Upper lobe of left lung (tissue), 6 donors: ENCODE results near the gene EVC. TPM values are rescaled to one million over a fixed set of nuclear protein-coding genes. Genes with fewer than 3 reads are reported as not detected.

Experiments used
- ATAC-seq, 2 donors: fragments of 200-7000 bp; cut with Tn5 transposase; one replicate each; pipeline ENCODE4 v1.9.1; 2022; ENCODE audit warnings: mild to moderate bottlenecking in 2 of 2, moderate library complexity in 2 of 2; ENCODE audit not compliant: low FRiP score in 2 of 2
- DNase-seq, 2 donors: peaks; one replicate each; pipeline ENCODE4 v3.0.0-alpha.2; 2019 to 2020
- H3K27ac ChIP-seq, 4 donors: fragments of 200-600 bp; sonication (generic); one replicate each; pipeline ENCODE4 v1.5.1; 2016 to 2019
- H3K27me3 ChIP-seq, 4 donors: fragments of 200-600 bp; sonication (generic); one replicate each; pipeline ENCODE4 v1.5.1; 2017 to 2019
- H3K36me3 ChIP-seq, 4 donors: fragments of 200-600 bp; sonication (generic); one replicate each; pipeline ENCODE4 v1.5.1; 2016 to 2019
- H3K4me1 ChIP-seq, 4 donors: fragments of 200-600 bp; sonication (generic); one replicate each; pipeline ENCODE4 v1.5.1; 2018 to 2019
- H3K4me3 ChIP-seq, 4 donors: fragments of 200-600 bp; sonication (generic); one replicate each; pipeline ENCODE4 v1.5.1; 2017 to 2019; ENCODE audit warnings: mild to moderate bottlenecking in 2 of 4, moderate library complexity in 1 of 4
- H3K9me3 ChIP-seq, 4 donors: fragments of 200-600 bp; sonication (generic); one replicate each; pipeline ENCODE4 v1.5.1; 2018 to 2019
- CTCF ChIP-seq, 6 experiments: fragments of 450-650 bp in 4 of 6; fragments of 200-600 bp in 2 of 6; sonication (generic) in 2 of 6; IDR thresholded peaks; one replicate each; pipeline ENCODE4 v1.5.1; 2016 to 2019; ENCODE audit warnings: antibody characterized with exemption in 6 of 6
- EP300 ChIP-seq, 4 donors: sonication (generic); formaldehyde crosslinking; IDR thresholded peaks; one replicate each; pipeline ENCODE4 v1.5.1; 2017; ENCODE audit warnings: antibody characterized with exemption in 4 of 4, control low read depth in 2 of 4
- POLR2A ChIP-seq, 4 donors: fragments of 450-650 bp; IDR thresholded peaks; one replicate each; pipeline ENCODE4 v1.5.1; 2016 to 2017; ENCODE audit warnings: antibody characterized with exemption in 4 of 4, mild to moderate bottlenecking in 2 of 4
- POLR2AphosphoS5 ChIP-seq, 2 donors: sonication (generic); formaldehyde crosslinking; IDR thresholded peaks; one replicate each; pipeline ENCODE4 v1.5.1; 2017; ENCODE audit warnings: antibody characterized with exemption in 2 of 2
- WGBS, 2 donors: methylation state at CpG; one replicate each; pipeline ENCODE4 v1.1.5; 2017 to 2018; 5-methylcytosine and 5-hydroxymethylcytosine counted together
- total RNA-seq, 6 donors: library from RNA; depleted of rRNA in 4 of 6; stranded (reverse); fragments of >200 nt in 4 of 6; gene quantifications; one replicate each; pipeline versions ENCODE4 v1.1.0 to v1.2.1, GENCODE V29; 2016 to 2021
- donor health status: DM: no; HTN: no; CAD: no; lungs with moderate emphysema.
- donor health status: DM: no; HTN: yes; CAD: no; lungs with severe emphysema.

EVC gene
- total RNA-seq, 6 donors from 2014 or later = 25.6 to 65.1 (median 36.2) TPM

- H3K4me3 ChIP-seq = no peak overlapping the region
- no peak overlapping the region for H3K27ac ChIP-seq
- peaks cover 0 to 53% (median 7%) of the 10 kb centered on the region in 4 donors for H3K36me3 ChIP-seq
- TF ChIP-seq POLR2AphosphoS5 (IDR thresholded peaks at IDR 0.05) (no peak), EP300 (IDR thresholded peaks at IDR 0.05) (no peak), CTCF (IDR thresholded peaks at IDR 0.05) (no peak), POLR2A (IDR thresholded peaks at IDR 0.05) (no peak)
- DNase-seq (no peak), ATAC-seq (no peak)
- no peaks in the 10 kb centered on the region for H3K9me3 ChIP-seq
- H3K4me1 ChIP-seq = no peaks in the 10 kb centered on the region
- 92 to 97% methylated on average over 4 of the region's 4 CpGs for WGBS, 2 donors
- H3K27me3 ChIP-seq = no peaks in the 10 kb centered on the region
These were observed 46.5 kb downstream of the EVC start for GRCh38 chr4:5757536-5757935.

GRCh38 chr4:5757954-5758353 is 47.0 kb downstream of the EVC start:
- 85 to 94% methylated on average over 10 of the region's 10 CpGs for WGBS, 2 donors
- H3K27me3 ChIP-seq = no peaks in the 10 kb centered on the region
- H3K4me3 ChIP-seq = no peak overlapping the region
- peaks cover 0 to 49% (median 7%) of the 10 kb centered on the region in 4 donors for H3K36me3 ChIP-seq
- H3K27ac ChIP-seq = no peak overlapping the region
- DNase-seq (no peak), ATAC-seq (no peak)
- no peaks in the 10 kb centered on the region for H3K4me1 ChIP-seq
- no peaks in the 10 kb centered on the region for H3K9me3 ChIP-seq
- no peak for TF ChIP-seq POLR2AphosphoS5 (IDR thresholded peaks at IDR 0.05)
- no peak for TF ChIP-seq EP300 (IDR thresholded peaks at IDR 0.05)
- TF ChIP-seq POLR2A (IDR thresholded peaks at IDR 0.05) = no peak
- TF ChIP-seq CTCF (IDR thresholded peaks at IDR 0.05) = no peak

GRCh38 chr4:5758741-5759140 is 47.7 kb downstream of the EVC start:
- WGBS, 2 donors = 73 to 88% methylated on average over 7 of the region's 7 CpGs
- ATAC-seq = peak in 1 of 2 donors; percentile 84
- Histone ChIP-seq H3K4me3 (no peak overlapping the region), H3K27ac (no peak overlapping the region), H3K4me1 (no peaks in the 10 kb centered on the region), H3K27me3 (no peaks in the 10 kb centered on the region), H3K36me3 (peaks cover 0 to 43% (median 7%) of the 10 kb centered on the region in 4 donors), H3K9me3 (no peaks in the 10 kb centered on the region)
- DNase-seq = no peak
- TF ChIP-seq CTCF (IDR thresholded peaks at IDR 0.05) (no peak), POLR2AphosphoS5 (IDR thresholded peaks at IDR 0.05) (no peak)

- WGBS, 2 donors = 91 to 93% methylated on average over 21 to 22 of the region's 22 CpGs
- Histone ChIP-seq H3K4me3 (no peak overlapping the region), H3K27me3 (no peaks in the 10 kb centered on the region), H3K4me1 (no peaks in the 10 kb centered on the region), H3K9me3 (no peaks in the 10 kb centered on the region), H3K36me3 (peaks cover 0 to 36% (median 7%) of the 10 kb centered on the region in 4 donors), H3K27ac (no peak overlapping the region)
- DNase-seq (no peak), ATAC-seq (no peak)
- TF ChIP-seq POLR2A (IDR thresholded peaks at IDR 0.05) = no peak
- no peak for TF ChIP-seq EP300 (IDR thresholded peaks at IDR 0.05)
- no peak for TF ChIP-seq CTCF (IDR thresholded peaks at IDR 0.05)
- no peak for TF ChIP-seq POLR2AphosphoS5 (IDR thresholded peaks at IDR 0.05)
These were observed 48.5 kb downstream of the EVC start for GRCh38 chr4:5759236-5760075.

GRCh38 chr4:5760246-5760645 is 49.2 kb downstream of the EVC start:
- H3K27ac ChIP-seq = no peak overlapping the region
- H3K9me3 ChIP-seq = no peaks in the 10 kb centered on the region
- peaks cover 0 to 28% (median 4%) of the 10 kb centered on the region in 4 donors for H3K36me3 ChIP-seq
- DNase-seq (no peak), ATAC-seq (no peak)
- no peak overlapping the region for H3K4me3 ChIP-seq
- no peak for TF ChIP-seq POLR2A (IDR thresholded peaks at IDR 0.05)
- no peak for TF ChIP-seq CTCF (IDR thresholded peaks at IDR 0.05)
- no peak for TF ChIP-seq EP300 (IDR thresholded peaks at IDR 0.05)
- no peak for TF ChIP-seq POLR2AphosphoS5 (IDR thresholded peaks at IDR 0.05)
- H3K27me3 ChIP-seq = no peaks in the 10 kb centered on the region
- no peaks in the 10 kb centered on the region for H3K4me1 ChIP-seq
- WGBS, 2 donors = 98 to 99% methylated on average over 5 of the region's 5 CpGs
